HEK293 (cell line): Measurements from ENCODE around the gene PRAC2.

ENCODE experiments used
- BCL11A ChIP-seq: fragments of 450-650 bp; formaldehyde crosslinking; IDR thresholded peaks from 2 replicates; pipeline ENCODE4 v1.5.1; 2016; ENCODE audit warnings: low read depth, missing biosample characterization, missing genetic modification characterization
- KLF1 ChIP-seq: fragments of 450-650 bp; formaldehyde crosslinking; IDR thresholded peaks from 2 replicates; pipeline ENCODE4 v1.5.1; 2016; ENCODE audit warnings: missing biosample characterization, missing genetic modification characterization
- MYNN ChIP-seq: fragments of 450-650 bp; formaldehyde crosslinking; IDR thresholded peaks from 2 replicates; pipeline ENCODE4 v1.5.1; 2016; ENCODE audit warnings: missing biosample characterization, missing genetic modification characterization, borderline replicate concordance
- OVOL3 ChIP-seq: fragments of 450-650 bp; formaldehyde crosslinking; IDR thresholded peaks from 2 replicates; pipeline ENCODE4 v1.5.1; 2016; ENCODE audit warnings: missing biosample characterization, missing genetic modification characterization
- PBX3 ChIP-seq: sonication (generic); formaldehyde crosslinking; IDR thresholded peaks from 2 replicates; pipeline ENCODE4 v1.8.1; 2022; ENCODE audit warnings: mild to moderate bottlenecking, moderate library complexity, missing genetic modification reagents
- TRIM28 ChIP-seq: IDR thresholded peaks from 2 replicates; pipeline ENCODE4 v1.6.1; 2011; ENCODE audit warnings: low read length, control low read depth, borderline replicate concordance
- WT1 ChIP-seq: fragments of 450-650 bp; formaldehyde crosslinking; IDR thresholded peaks from 2 replicates; pipeline ENCODE4 v1.5.1; 2016; ENCODE audit warnings: missing biosample characterization, missing genetic modification characterization
- ZBTB10 ChIP-seq: fragments of 450-650 bp; formaldehyde crosslinking; IDR thresholded peaks from 2 replicates; pipeline ENCODE4 v1.5.1; 2016; ENCODE audit warnings: missing biosample characterization, missing genetic modification characterization
- ZFP3 ChIP-seq: fragments of 450-650 bp; formaldehyde crosslinking; IDR thresholded peaks from 2 replicates; pipeline ENCODE4 v1.5.1; 2016; ENCODE audit warnings: low read depth, missing biosample characterization, missing genetic modification characterization
- ZNF121 ChIP-seq: fragments of 450-650 bp; formaldehyde crosslinking; IDR thresholded peaks from 2 replicates; pipeline ENCODE4 v1.5.1; 2016; ENCODE audit warnings: missing biosample characterization, missing genetic modification characterization
- ZNF184 ChIP-seq: fragments of 450-650 bp; IDR thresholded peaks from 2 replicates; pipeline ENCODE4 v1.5.1; 2018; ENCODE audit warnings: missing biosample characterization, mild to moderate bottlenecking, missing genetic modification characterization
- ZNF239 ChIP-seq: fragments of 450-650 bp; formaldehyde crosslinking; IDR thresholded peaks from 2 replicates; pipeline ENCODE4 v1.5.1; 2016; ENCODE audit warnings: missing biosample characterization, missing genetic modification characterization
- ZNF266 ChIP-seq: fragments of 450-650 bp; formaldehyde crosslinking; IDR thresholded peaks from 2 replicates; pipeline ENCODE4 v1.5.1; 2016; ENCODE audit warnings: missing biosample characterization, missing genetic modification characterization, low read depth
- ZNF350 ChIP-seq: fragments of 450-650 bp; formaldehyde crosslinking; IDR thresholded peaks from 2 replicates; pipeline ENCODE4 v1.5.0; 2017; ENCODE audit warnings: missing biosample characterization, mild to moderate bottlenecking, missing genetic modification characterization
- ZNF366 ChIP-seq: fragments of 450-650 bp; formaldehyde crosslinking; conservative IDR thresholded peaks from 2 replicates; pipeline ENCODE4 v1.5.1; 2016; ENCODE audit warnings: missing biosample characterization, missing genetic modification characterization
- ZNF510 ChIP-seq: fragments of 450-650 bp; formaldehyde crosslinking; IDR thresholded peaks from 2 replicates; pipeline ENCODE4 v1.5.1; 2018; ENCODE audit warnings: mild to moderate bottlenecking, missing genetic modification characterization, missing biosample characterization; ENCODE audit not compliant: insufficient replicate concordance
- ZNF549 ChIP-seq: fragments of 450-650 bp; IDR thresholded peaks from 2 replicates; pipeline ENCODE4 v1.5.1; 2018; ENCODE audit warnings: missing biosample characterization, missing genetic modification characterization, mild to moderate bottlenecking, inconsistent platforms, moderate library complexity
- ZNF560 ChIP-seq: fragments of 450-650 bp; formaldehyde crosslinking; IDR thresholded peaks from 2 replicates; pipeline ENCODE4 v1.5.1; 2017; ENCODE audit warnings: missing biosample characterization, missing genetic modification characterization, borderline replicate concordance
- ZNF600 ChIP-seq: fragments of 450-650 bp; formaldehyde crosslinking; IDR thresholded peaks from 2 replicates; pipeline ENCODE4 v1.5.1; 2016; ENCODE audit warnings: missing biosample characterization, missing genetic modification characterization
- ZNF623 ChIP-seq: fragments of 450-650 bp; formaldehyde crosslinking; IDR thresholded peaks from 2 replicates; pipeline ENCODE4 v1.5.1; 2016; ENCODE audit warnings: missing biosample characterization, missing genetic modification characterization
- ZNF639 ChIP-seq: fragments of 450-650 bp; formaldehyde crosslinking; IDR thresholded peaks from 2 replicates; pipeline ENCODE4 v1.5.1; 2016; ENCODE audit warnings: missing biosample characterization, missing genetic modification characterization
- ZNF654 ChIP-seq: fragments of 450-650 bp; formaldehyde crosslinking; IDR thresholded peaks from 2 replicates; pipeline ENCODE4 v1.5.1; 2016; ENCODE audit warnings: low read depth, missing biosample characterization, missing genetic modification characterization
- ZNF704 ChIP-seq: fragments of 450-650 bp; formaldehyde crosslinking; IDR thresholded peaks from 2 replicates; pipeline ENCODE4 v1.5.1; 2016; ENCODE audit warnings: missing biosample characterization, missing genetic modification characterization
- ZNF747 ChIP-seq: fragments of 450-650 bp; formaldehyde crosslinking; IDR thresholded peaks from 2 replicates; pipeline ENCODE4 v1.5.1; 2016; ENCODE audit warnings: missing biosample characterization, missing genetic modification characterization
- ZNF76 ChIP-seq: fragments of 450-650 bp; formaldehyde crosslinking; IDR thresholded peaks from 2 replicates; pipeline ENCODE4; 2016; ENCODE audit warnings: low read depth, missing biosample characterization, missing genetic modification characterization, borderline replicate concordance
- ZNF843 ChIP-seq: fragments of 450-650 bp; formaldehyde crosslinking; IDR thresholded peaks from 2 replicates; pipeline ENCODE4 v1.5.1; 2016; ENCODE audit warnings: missing biosample characterization, missing genetic modification characterization
- TF ChIP-seq, protein P1 (sequence below): fragments of 450-650 bp; formaldehyde crosslinking; IDR thresholded peaks from 2 replicates; pipeline ENCODE4 v1.5.1; 2017; ENCODE audit warnings: missing biosample characterization, missing genetic modification characterization
- TF ChIP-seq, protein P2 (sequence below): fragments of 450-650 bp; formaldehyde crosslinking; IDR thresholded peaks from 2 replicates; pipeline ENCODE4 v1.5.1; 2017; ENCODE audit warnings: missing biosample characterization, missing genetic modification characterization

PRAC2 gene

GRCh38 chr17:48728232-48729231 is 5.5 kb downstream of the PRAC2 start, which contains the start of gene HOXB13 (continued):
- TF ChIP-seq PBX3 (CRISPR knock-in tag): no peak
- no peak for TF ChIP-seq ZNF560 (tag by site-specific recombination)
- TF ChIP-seq ZNF639 (tag by site-specific recombination): peak; percentile 95
- no peak; the same call in 1 of the 2 replicates for TF ChIP-seq ZNF704
- TF ChIP-seq ZBTB10 (tag by site-specific recombination): peak; percentile 88
- TF ChIP-seq, protein P1, sequence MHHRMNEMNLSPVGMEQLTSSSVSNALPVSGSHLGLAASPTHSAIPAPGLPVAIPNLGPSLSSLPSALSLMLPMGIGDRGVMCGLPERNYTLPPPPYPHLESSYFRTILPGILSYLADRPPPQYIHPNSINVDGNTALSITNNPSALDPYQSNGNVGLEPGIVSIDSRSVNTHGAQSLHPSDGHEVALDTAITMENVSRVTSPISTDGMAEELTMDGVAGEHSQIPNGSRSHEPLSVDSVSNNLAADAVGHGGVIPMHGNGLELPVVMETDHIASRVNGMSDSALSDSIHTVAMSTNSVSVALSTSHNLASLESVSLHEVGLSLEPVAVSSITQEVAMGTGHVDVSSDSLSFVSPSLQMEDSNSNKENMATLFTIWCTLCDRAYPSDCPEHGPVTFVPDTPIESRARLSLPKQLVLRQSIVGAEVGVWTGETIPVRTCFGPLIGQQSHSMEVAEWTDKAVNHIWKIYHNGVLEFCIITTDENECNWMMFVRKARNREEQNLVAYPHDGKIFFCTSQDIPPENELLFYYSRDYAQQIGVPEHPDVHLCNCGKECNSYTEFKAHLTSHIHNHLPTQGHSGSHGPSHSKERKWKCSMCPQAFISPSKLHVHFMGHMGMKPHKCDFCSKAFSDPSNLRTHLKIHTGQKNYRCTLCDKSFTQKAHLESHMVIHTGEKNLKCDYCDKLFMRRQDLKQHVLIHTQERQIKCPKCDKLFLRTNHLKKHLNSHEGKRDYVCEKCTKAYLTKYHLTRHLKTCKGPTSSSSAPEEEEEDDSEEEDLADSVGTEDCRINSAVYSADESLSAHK (tag by site-specific recombination): peak; percentile 96
- peak; percentile 89 for TF ChIP-seq KLF1 (tag by site-specific recombination)
- no peak for TF ChIP-seq ZNF121
- peak; percentile 65; the same call in 1 of the 2 replicates for TF ChIP-seq ZFP3 (tag by site-specific recombination)
- no peak for TF ChIP-seq ZNF549 (tag by site-specific recombination)
- no peak for TF ChIP-seq ZNF350 (tag by site-specific recombination)
- TF ChIP-seq WT1 (tag by site-specific recombination): peak; percentile 85
- no peak for TF ChIP-seq ZNF239 (tag by site-specific recombination)
- TF ChIP-seq BCL11A (tag by site-specific recombination): peak; percentile 85; the same call in 1 of the 2 replicates
- TF ChIP-seq MYNN (tag by site-specific recombination): peak; percentile 75; the same call in 1 of the 2 replicates
- TF ChIP-seq ZNF76 (tag by site-specific recombination): peak; percentile 14; the same call in 1 of the 2 replicates
- TF ChIP-seq, protein P2, sequence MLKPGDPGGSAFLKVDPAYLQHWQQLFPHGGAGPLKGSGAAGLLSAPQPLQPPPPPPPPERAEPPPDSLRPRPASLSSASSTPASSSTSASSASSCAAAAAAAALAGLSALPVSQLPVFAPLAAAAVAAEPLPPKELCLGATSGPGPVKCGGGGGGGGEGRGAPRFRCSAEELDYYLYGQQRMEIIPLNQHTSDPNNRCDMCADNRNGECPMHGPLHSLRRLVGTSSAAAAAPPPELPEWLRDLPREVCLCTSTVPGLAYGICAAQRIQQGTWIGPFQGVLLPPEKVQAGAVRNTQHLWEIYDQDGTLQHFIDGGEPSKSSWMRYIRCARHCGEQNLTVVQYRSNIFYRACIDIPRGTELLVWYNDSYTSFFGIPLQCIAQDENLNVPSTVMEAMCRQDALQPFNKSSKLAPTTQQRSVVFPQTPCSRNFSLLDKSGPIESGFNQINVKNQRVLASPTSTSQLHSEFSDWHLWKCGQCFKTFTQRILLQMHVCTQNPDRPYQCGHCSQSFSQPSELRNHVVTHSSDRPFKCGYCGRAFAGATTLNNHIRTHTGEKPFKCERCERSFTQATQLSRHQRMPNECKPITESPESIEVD (tag by site-specific recombination): peak; percentile 72; the same call in 1 of the 2 replicates
- TF ChIP-seq ZNF747 (tag by site-specific recombination): no peak
- TF ChIP-seq ZNF510 (tag by site-specific recombination): no peak
- TF ChIP-seq ZNF654: peak; percentile 39; the same call in 1 of the 2 replicates
- TF ChIP-seq ZNF623: peak; percentile 59
- TF ChIP-seq ZNF600 (tag by site-specific recombination): peak; percentile 57
- peak; percentile 79 for TF ChIP-seq TRIM28
- TF ChIP-seq ZNF266 (tag by site-specific recombination): 0 out of 2 replicates have a peak, but pooled peaks have one; percentile 70
- no peak for TF ChIP-seq ZNF184 (tag by site-specific recombination)
- TF ChIP-seq OVOL3 (tag by site-specific recombination): peak; percentile 97
- TF ChIP-seq ZNF843: peak; percentile 93
- TF ChIP-seq ZNF366: peak; percentile 100
